Karpas-422 (cell line): ENCODE results near the gene ANO1. TPM values are rescaled to one million over a fixed set of nuclear protein-coding genes. Genes with fewer than 3 reads are reported as not detected.

Experiments
- DNase-seq: peaks from one replicate; pipeline ENCODE4 v3.0.0-alpha.2; 2015
- H2AFZ ChIP-seq: fragments of 200-600 bp; sonication (generic); 2 replicates; pipeline ENCODE4 v1.6.1; 2014; ENCODE audit warnings: antibody characterized with exemption, low read length, mixed read lengths
- H3K27ac ChIP-seq: fragments of 200-600 bp; sonication (generic); 2 replicates; pipeline ENCODE4 v1.5.1; 2014; ENCODE audit warnings: mild to moderate bottlenecking, low read length, moderate library complexity
- H3K27me3 ChIP-seq: fragments of 200-600 bp; sonication (generic); 2 replicates; pipeline ENCODE4 v1.6.1; 2014; ENCODE audit warnings: low read length, mixed read lengths
- H3K36me3 ChIP-seq: fragments of 200-600 bp; sonication (generic); 2 replicates; pipeline ENCODE4 v1.6.1; 2014; ENCODE audit warnings: low read length, mixed read lengths; ENCODE audit not compliant: insufficient read depth
- H3K4me1 ChIP-seq: fragments of 200-600 bp; sonication (generic); 2 replicates; pipeline ENCODE4 v1.6.1; 2014; ENCODE audit warnings: mild to moderate bottlenecking, low read length, mixed read lengths
- H3K4me2 ChIP-seq: fragments of 200-600 bp; sonication (generic); 2 replicates; pipeline ENCODE4 v1.6.1; 2014; ENCODE audit warnings: low read length, low read depth, mild to moderate bottlenecking; ENCODE audit not compliant: poor library complexity, severe bottlenecking
- H3K4me3 ChIP-seq: fragments of 200-600 bp; sonication (generic); 2 replicates; pipeline ENCODE4 v1.5.1; 2014; ENCODE audit warnings: mild to moderate bottlenecking, antibody characterized with exemption, low read length, mixed read lengths
- H3K79me2 ChIP-seq: fragments of 200-600 bp; sonication (generic); 2 replicates; pipeline ENCODE4 v1.6.1; 2014; ENCODE audit warnings: mild to moderate bottlenecking, low read length, mixed read lengths
- H3K9ac ChIP-seq: fragments of 200-600 bp; sonication (generic); 2 replicates; pipeline ENCODE4 v1.6.0; 2014; ENCODE audit warnings: low read length
- H3K9me2 ChIP-seq: fragments of 200-600 bp; sonication (generic), shearing (Covaris generic); replicated peaks from 2 replicates; pipeline ENCODE4 v1.6.0; 2014; ENCODE audit warnings: mild to moderate bottlenecking, low read length, moderate library complexity; ENCODE audit not compliant: insufficient read depth
- H3K9me3 ChIP-seq: fragments of 300-700, 200-600 bp; sonication (generic); 2 replicates; pipeline ENCODE4 v1.6.1; 2014; ENCODE audit warnings: low read length, mixed read lengths
- H4K20me1 ChIP-seq: fragments of 200-600 bp; sonication (generic); 2 replicates; pipeline ENCODE4 v1.6.1; 2014; ENCODE audit warnings: mild to moderate bottlenecking, antibody characterized with exemption, low read length, low read depth; ENCODE audit not compliant: insufficient read depth
- total RNA-seq: library from RNA; depleted of rRNA; stranded (reverse); fragments of >200 nt; shearing (Covaris generic); gene quantifications from 2 replicates; pipeline ENCODE4 v1.2.3, GENCODE V29; 2014; ENCODE audit warnings: low replicate concordance

The ANO1 gene
- total RNA-seq, 1 experiment from 2014 or later, result not detected

DNA sequence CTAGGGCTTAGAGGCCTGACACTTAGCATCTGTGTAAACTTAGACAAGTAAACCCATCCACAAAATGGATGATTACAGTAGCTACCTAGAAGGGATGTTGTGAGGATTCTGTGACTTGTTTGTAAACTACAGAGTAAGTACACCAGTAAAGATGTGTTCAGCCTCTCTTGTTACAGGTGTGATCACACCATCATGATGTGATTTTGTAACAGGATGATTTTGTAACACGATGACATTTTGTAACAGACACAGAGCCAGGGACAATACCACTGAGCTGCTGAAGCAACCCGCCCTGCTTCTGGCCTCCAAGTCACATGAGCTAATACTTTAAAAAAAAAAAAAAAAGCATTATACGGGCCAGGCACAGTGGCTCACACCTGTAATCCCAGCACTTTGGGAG is 142.0 kb downstream of the ANO1 start:
- Histone ChIP-seq H3K27me3 (no peaks in the 10 kb centered on the region), H3K79me2 (no peaks in the 10 kb centered on the region), H3K4me3 (no peak overlapping the region), H3K4me2 (no peak overlapping the region), H3K4me1 (no peaks in the 10 kb centered on the region), H3K9ac (no peak overlapping the region), H3K27ac (no peak overlapping the region), H2AFZ (no peak overlapping the region), H3K9me2 (no peaks in the 10 kb centered on the region), H4K20me1 (no peaks in the 10 kb centered on the region), H3K9me3 (no peaks in the 10 kb centered on the region), H3K36me3 (no peaks in the 10 kb centered on the region)
- peak; percentile 7 for DNase-seq

DNA sequence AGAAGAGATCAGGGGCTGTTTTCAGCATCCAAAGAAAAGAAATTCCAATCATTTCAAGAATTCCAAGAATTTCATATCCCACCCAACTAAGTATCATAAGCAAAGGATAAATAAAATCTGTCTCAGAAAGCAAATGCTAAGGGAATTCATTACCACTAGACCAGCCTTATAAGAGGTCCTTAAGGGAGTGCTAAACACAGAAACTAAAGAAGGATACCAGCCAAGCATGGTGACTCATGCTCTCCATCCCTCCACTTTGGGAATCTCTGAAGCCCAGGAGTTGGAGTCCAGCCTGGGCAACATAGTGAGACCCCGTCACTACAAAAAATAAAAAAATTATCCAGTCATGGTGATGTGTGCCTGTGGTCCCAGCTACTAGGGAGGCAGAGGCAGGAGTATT is 142.8 kb downstream of the ANO1 start:
- no peaks in the 10 kb centered on the region for H3K27me3 ChIP-seq
- no peak overlapping the region for H3K4me2 ChIP-seq
- no peaks in the 10 kb centered on the region for H3K9me2 ChIP-seq
- no peak overlapping the region for H3K27ac ChIP-seq
- H3K79me2 ChIP-seq, result no peaks in the 10 kb centered on the region
- DNase-seq, result peak; percentile 1
- no peak overlapping the region for H3K9ac ChIP-seq
- no peak overlapping the region for H2AFZ ChIP-seq
- no peaks in the 10 kb centered on the region for H4K20me1 ChIP-seq
- peaks cover 3% of the 10 kb centered on the region for H3K4me1 ChIP-seq
- H3K4me3 ChIP-seq, result no peak overlapping the region
- H3K36me3 ChIP-seq, result no peaks in the 10 kb centered on the region
- H3K9me3 ChIP-seq, result no peaks in the 10 kb centered on the region

DNA sequence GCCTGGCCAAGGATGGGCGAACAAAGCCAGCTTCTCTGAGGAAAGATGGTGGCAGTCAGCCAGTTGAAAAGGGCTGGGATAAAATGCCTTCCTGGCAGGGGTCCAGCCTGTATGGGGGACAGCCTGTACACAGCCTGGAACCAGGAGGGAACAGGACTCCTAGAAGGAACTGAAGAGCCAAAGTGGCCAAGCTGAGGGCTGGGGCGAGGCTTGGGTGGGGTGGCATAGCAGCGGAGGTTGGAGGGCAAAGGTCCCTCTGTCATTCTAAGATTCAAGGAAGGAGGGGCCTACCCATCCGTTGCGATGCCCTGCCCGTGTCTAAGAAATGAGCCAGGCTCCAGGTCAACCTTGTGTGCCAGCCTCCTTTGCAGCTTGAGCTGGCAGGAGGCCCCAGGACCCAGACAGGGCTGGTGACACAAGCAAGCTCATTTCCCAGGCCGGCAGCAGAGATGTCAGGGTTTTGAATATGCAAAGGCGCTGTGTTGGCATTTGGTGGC is 147.6 kb downstream of the ANO1 start:
- no peak overlapping the region for H3K4me3 ChIP-seq
- peak; percentile 57 for DNase-seq
- no peak overlapping the region for H3K27ac ChIP-seq
- no peaks in the 10 kb centered on the region for H3K79me2 ChIP-seq
- no peaks in the 10 kb centered on the region for H3K9me3 ChIP-seq
- H3K9ac ChIP-seq, result no peak overlapping the region
- H2AFZ ChIP-seq, result no peak overlapping the region
- H3K27me3 ChIP-seq, result no peaks in the 10 kb centered on the region
- peaks cover 13% of the 10 kb centered on the region for H3K4me1 ChIP-seq
- no peaks in the 10 kb centered on the region for H3K36me3 ChIP-seq
- H3K4me2 ChIP-seq, result peak overlapping the region; percentile 14
- H4K20me1 ChIP-seq, result no peaks in the 10 kb centered on the region
- H3K9me2 ChIP-seq, result no peaks in the 10 kb centered on the region

DNA sequence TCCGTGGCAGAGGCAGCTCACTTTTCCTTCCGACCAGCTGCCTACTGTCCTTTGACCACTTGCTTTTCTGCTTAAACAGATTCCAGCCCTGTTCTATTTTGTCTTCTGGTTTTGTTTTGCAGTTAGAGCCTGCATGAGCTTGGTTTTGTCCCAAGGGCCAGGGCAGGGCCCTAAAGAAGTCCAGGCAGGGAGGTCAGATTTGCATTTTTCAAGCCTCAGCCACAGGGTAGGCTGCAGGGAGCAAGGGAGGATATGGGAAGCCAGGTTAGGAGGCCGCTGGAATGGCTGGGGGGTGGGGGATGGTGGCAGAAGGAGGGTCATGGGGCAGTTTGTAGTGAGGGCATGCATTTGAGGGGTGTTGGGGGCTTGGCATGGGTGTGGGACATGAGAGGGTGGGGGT is 148.1 kb downstream of the ANO1 start:
- H3K4me1 ChIP-seq, result peaks cover 13% of the 10 kb centered on the region
- no peak overlapping the region for H3K9ac ChIP-seq
- no peaks in the 10 kb centered on the region for H3K36me3 ChIP-seq
- no peaks in the 10 kb centered on the region for H3K27me3 ChIP-seq
- no peaks in the 10 kb centered on the region for H4K20me1 ChIP-seq
- H3K9me3 ChIP-seq, result no peaks in the 10 kb centered on the region
- H3K4me2 ChIP-seq, result peak overlapping the region; percentile 14
- no peak overlapping the region for H3K4me3 ChIP-seq
- H3K9me2 ChIP-seq, result no peaks in the 10 kb centered on the region
- no peak overlapping the region for H3K27ac ChIP-seq
- no peak for DNase-seq
- no peak overlapping the region for H2AFZ ChIP-seq
- H3K79me2 ChIP-seq, result no peaks in the 10 kb centered on the region

DNA sequence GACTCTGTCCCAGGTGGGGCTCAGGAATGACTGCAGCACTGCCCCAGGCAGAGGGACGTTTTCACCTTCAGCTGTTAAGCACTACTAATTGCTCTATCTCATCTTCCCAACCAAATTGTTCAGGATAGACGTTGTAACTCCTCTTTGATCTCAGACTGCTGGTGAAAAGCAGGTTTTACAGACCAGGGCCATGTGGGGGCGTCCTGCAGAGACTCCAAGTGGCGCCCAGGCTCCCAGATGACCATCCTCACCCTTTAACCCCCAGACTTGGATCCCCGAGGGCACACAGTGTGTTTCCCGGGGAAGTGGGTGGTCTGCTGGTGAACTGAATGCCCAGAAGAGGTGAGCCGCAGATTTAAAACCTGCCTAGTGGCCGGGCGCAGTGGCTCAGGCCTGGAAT is 148.8 kb downstream of the ANO1 start:
- no peak overlapping the region for H2AFZ ChIP-seq
- peaks cover 13% of the 10 kb centered on the region for H3K4me1 ChIP-seq
- H3K27ac ChIP-seq, result no peak overlapping the region
- no peaks in the 10 kb centered on the region for H3K9me2 ChIP-seq
- no peaks in the 10 kb centered on the region for H3K36me3 ChIP-seq
- H3K9ac ChIP-seq, result no peak overlapping the region
- H4K20me1 ChIP-seq, result no peaks in the 10 kb centered on the region
- no peak overlapping the region for H3K4me3 ChIP-seq
- H3K27me3 ChIP-seq, result no peaks in the 10 kb centered on the region
- no peaks in the 10 kb centered on the region for H3K79me2 ChIP-seq
- H3K9me3 ChIP-seq, result no peaks in the 10 kb centered on the region
- peak; percentile 63 for DNase-seq
- H3K4me2 ChIP-seq, result no peak overlapping the region

DNA sequence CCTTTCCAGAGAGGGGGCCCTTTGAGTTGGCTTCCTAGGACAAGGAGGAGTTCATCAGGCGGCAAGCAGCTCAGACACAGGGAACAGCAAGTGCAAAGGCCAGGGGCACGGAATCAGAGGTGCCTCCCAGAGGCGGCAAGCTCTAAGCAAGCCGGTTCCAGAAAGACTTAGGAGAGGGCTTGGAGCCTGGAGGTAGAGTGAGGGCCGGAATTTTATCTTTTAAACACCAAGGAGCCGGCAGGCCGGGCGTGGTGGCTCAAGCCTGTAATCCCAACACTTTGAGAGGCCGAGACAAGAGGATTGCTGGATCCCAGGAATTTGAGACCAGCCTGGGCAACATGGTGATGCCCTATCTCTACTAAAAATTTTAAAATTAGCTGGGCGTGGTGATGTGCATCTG is 151.6 kb downstream of the ANO1 start:
- H3K9me2 ChIP-seq, result no peaks in the 10 kb centered on the region
- peaks cover 13% of the 10 kb centered on the region for H3K4me1 ChIP-seq
- H4K20me1 ChIP-seq, result no peaks in the 10 kb centered on the region
- DNase-seq, result peak; percentile 4
- H3K4me3 ChIP-seq, result no peak overlapping the region
- H3K27ac ChIP-seq, result no peak overlapping the region
- H2AFZ ChIP-seq, result no peak overlapping the region
- no peak overlapping the region for H3K4me2 ChIP-seq
- H3K79me2 ChIP-seq, result no peaks in the 10 kb centered on the region
- no peak overlapping the region for H3K9ac ChIP-seq
- H3K36me3 ChIP-seq, result no peaks in the 10 kb centered on the region
- no peaks in the 10 kb centered on the region for H3K9me3 ChIP-seq
- no peaks in the 10 kb centered on the region for H3K27me3 ChIP-seq

DNA sequence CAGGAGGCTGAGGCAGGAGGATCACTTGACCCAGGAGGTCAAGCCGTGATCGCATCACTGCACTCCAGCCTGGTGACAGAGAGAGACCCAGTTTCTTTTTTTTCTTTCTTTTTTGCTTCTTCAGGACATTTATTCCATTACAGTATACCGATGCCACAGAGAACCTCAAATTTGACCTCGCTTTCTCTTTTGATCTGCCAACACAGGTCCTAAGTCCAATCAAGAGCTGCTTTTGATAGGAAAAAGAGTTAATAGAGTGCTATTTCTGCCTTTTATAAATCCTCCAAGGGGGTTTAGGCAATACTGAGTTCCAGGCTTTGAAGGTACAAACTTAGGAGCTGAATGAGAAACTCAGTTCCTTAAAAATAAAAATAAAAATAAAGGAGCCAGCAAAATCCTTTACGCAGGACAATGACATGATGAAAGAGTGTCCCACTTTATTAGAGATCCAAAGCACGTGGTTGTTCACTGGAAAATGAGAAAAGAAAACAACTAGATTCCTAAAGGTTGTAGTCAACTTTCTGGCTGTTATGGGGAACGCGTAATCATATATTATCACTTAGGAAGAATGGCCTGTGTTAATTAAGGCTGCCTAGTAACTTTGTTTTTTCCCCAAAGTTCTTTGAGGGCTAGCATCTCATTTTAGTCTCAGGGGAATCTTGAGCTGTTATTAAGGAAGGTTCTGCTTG is 152.2 kb downstream of the ANO1 start:
- H3K9ac ChIP-seq, result no peak overlapping the region
- DNase-seq, result no peak
- H3K79me2 ChIP-seq, result no peaks in the 10 kb centered on the region

DNA sequence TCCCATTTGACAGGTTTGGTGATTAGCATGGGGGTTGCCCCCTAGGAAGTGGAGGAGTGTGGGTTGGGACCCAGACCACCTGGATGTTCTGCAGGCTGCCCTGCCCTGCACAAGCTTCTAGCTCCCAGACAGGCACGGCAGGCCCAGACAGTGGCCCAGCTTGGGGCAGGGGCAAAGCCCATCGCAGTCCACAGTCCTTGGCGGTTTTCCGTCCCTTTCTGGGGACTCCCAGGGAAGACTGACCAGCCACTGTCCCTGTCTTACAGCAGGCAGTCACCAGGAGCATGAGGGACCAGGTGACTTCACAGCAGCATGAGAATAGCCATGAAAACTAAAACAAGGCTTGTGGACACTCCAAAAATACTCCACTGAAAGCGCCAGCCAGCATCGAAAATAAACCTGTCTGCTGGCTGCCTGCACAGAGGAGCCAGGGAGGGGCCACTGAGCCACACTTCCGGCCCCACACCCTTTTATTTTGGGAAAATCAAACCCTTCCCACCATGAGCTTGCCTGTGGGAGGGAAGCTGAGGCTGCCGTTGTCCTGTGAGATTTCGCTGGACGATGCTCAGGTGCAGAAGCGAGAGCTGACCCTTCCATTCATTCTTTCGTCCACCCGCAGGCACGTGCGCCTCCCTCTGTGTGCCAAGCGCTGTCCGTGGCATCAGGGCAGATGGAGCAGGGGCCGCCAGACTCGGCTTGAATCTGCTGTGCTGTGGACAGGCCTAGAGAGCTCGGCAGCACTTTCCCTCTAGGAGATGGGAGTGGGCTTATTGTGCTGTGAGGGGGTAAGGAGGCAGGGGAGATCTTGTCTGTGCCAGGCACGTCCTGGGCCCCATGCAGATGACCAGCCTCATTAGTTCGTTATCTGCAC is 153.0 kb downstream of the ANO1 start:
- DNase-seq, result no peak
- Histone ChIP-seq H3K36me3 (no peaks in the 10 kb centered on the region), H3K9ac (no peak overlapping the region), H3K4me1 (peaks cover 8% of the 10 kb centered on the region), H3K27me3 (no peaks in the 10 kb centered on the region), H2AFZ (no peak overlapping the region), H3K9me2 (no peaks in the 10 kb centered on the region), H4K20me1 (no peaks in the 10 kb centered on the region), H3K4me3 (no peak overlapping the region), H3K4me2 (no peak overlapping the region), H3K27ac (no peak overlapping the region), H3K9me3 (no peaks in the 10 kb centered on the region), H3K79me2 (no peaks in the 10 kb centered on the region)

More for the DNA sequence above, 152.2 kb downstream of the ANO1 start:
- no peak overlapping the region for H3K4me3 ChIP-seq
- no peak overlapping the region for H3K27ac ChIP-seq
- peaks cover 13% of the 10 kb centered on the region for H3K4me1 ChIP-seq
- no peak overlapping the region for H3K4me2 ChIP-seq
- no peak overlapping the region for H2AFZ ChIP-seq
- no peaks in the 10 kb centered on the region for H3K36me3 ChIP-seq
- H3K9me2 ChIP-seq, result no peaks in the 10 kb centered on the region
- H3K9me3 ChIP-seq, result no peaks in the 10 kb centered on the region
- H3K27me3 ChIP-seq, result no peaks in the 10 kb centered on the region
- no peaks in the 10 kb centered on the region for H4K20me1 ChIP-seq
